Measurements from ENCODE around the gene PPEF1.

The PPEF1 gene

GRCh38 chrX:18707426-18708049 is at the start of gene PPEF1:
Gene PPEF1, plus strand, starts transcription at chrX:18707645. Its CDS starts 136 bp downstream, at chrX:18707781.
- DNase-seq: no peak

- DNase-seq: no peak
These were observed 46.2 kb upstream of the PPEF1 start for GRCh38 chrX:18661273-18661672.

- no peak for DNase-seq
These were observed 42.5 kb upstream of the PPEF1 start for GRCh38 chrX:18664947-18665346.

GRCh38 chrX:18666614-18667013 is 40.8 kb upstream of the PPEF1 start:
- no peak for DNase-seq

GRCh38 chrX:18668071-18668835 is 39.2 kb upstream of the PPEF1 start:
- DNase-seq: no peak

- DNase-seq: no peak
These were observed 35.4 kb upstream of the PPEF1 start, which contains the start of gene RS1 for GRCh38 chrX:18672008-18672407. Gene RS1, minus strand, starts transcription at chrX:18672108. Its CDS starts 40 bp downstream, at chrX:18672068.

GRCh38 chrX:18674417-18674787 is 33.0 kb upstream of the PPEF1 start:
- DNase-seq: peak; percentile 33

- DNase-seq: peak; percentile 78
These were observed 32.4 kb upstream of the PPEF1 start for GRCh38 chrX:18674788-18675735.

GRCh38 chrX:18676050-18676449 is 31.4 kb upstream of the PPEF1 start:
- DNase-seq: no peak

GRCh38 chrX:18676470-18676869 is 31.0 kb upstream of the PPEF1 start:
- no peak for DNase-seq

- no peak for DNase-seq
These were observed 30.1 kb upstream of the PPEF1 start for GRCh38 chrX:18677161-18677869.

GRCh38 chrX:18681996-18682395 is 25.4 kb upstream of the PPEF1 start:
- DNase-seq: no peak

- DNase-seq: no peak
These were observed 24.5 kb upstream of the PPEF1 start for GRCh38 chrX:18682979-18683387.

GRCh38 chrX:18687856-18688495 is 19.5 kb upstream of the PPEF1 start:
- no peak for DNase-seq

GRCh38 chrX:18691431-18691830 is 16.0 kb upstream of the PPEF1 start:
- no peak for DNase-seq

GRCh38 chrX:18692541-18692940 is 14.9 kb upstream of the PPEF1 start:
- no peak for DNase-seq

GRCh38 chrX:18696653-18697052 is 10.8 kb upstream of the PPEF1 start:
- no peak for DNase-seq

GRCh38 chrX:18698737-18699650 is 8.5 kb upstream of the PPEF1 start:
- no peak for DNase-seq

GRCh38 chrX:18701621-18702361 is 5.7 kb upstream of the PPEF1 start:
- no peak for DNase-seq
